Measurements from ENCODE around the gene PSMD6. TPM values are rescaled to one million over a fixed set of nuclear protein-coding genes. Genes with fewer than 3 reads are reported as not detected.

PSMD6 gene
- total and polyA plus RNA-seq, 2 experiments from 2014 or later = 99.6 to 104 TPM

DNA sequence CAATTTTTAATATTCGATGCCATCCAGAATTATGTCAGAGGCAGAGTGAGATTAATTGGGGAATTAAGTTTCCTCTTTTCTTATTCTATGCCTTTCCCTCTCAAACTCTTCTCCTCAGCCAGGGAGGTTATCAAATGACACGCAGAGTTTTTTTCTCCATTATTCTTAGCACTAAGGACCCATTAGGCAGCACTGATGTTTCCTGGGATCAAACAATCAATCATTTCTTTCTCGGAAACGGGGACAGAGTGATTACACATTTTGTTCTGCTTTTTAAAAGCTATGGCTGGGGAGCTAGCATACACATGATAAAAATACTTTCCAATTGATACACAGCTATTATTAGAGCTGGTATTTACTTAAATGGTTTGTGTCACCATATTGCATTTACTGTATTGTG is 35.3 kb upstream of the PSMD6 start:
- no peaks in the 10 kb centered on the region for H3K9me2 ChIP-seq (replicated peaks; ENCODE audit: insufficient read depth)
- no peaks in the 10 kb centered on the region for H3K4me1 ChIP-seq (ENCODE audit: insufficient read depth)
- H3K27ac ChIP-seq = no peak overlapping the region
- H3K36me3 ChIP-seq (replicated peaks; ENCODE audit: insufficient read depth, low read depth) = no peaks in the 10 kb centered on the region
- H2AFZ ChIP-seq = no peak overlapping the region
- H3K4me3 ChIP-seq = no peak overlapping the region
- H3K9me3 ChIP-seq (ENCODE audit: low read depth) = no peaks in the 10 kb centered on the region
- no peaks in the 10 kb centered on the region for H3K79me2 ChIP-seq
- 65% methylated on average over 4 of the region's 4 CpGs for WGBS (ENCODE audit: low lambda C conversion rate, missing lambda C conversion rate)
- no peak overlapping the region for H3K4me2 ChIP-seq
- TF ChIP-seq EZH2phosphoT487 (IDR thresholded peaks at IDR 0.05; ENCODE audit: low read depth, severe bottlenecking, unreplicated experiment) (no peak), EZH2 (IDR thresholded peaks at IDR 0.05; ENCODE audit: borderline replicate concordance) (no peak)
- TF ChIP-seq, protein P1, sequence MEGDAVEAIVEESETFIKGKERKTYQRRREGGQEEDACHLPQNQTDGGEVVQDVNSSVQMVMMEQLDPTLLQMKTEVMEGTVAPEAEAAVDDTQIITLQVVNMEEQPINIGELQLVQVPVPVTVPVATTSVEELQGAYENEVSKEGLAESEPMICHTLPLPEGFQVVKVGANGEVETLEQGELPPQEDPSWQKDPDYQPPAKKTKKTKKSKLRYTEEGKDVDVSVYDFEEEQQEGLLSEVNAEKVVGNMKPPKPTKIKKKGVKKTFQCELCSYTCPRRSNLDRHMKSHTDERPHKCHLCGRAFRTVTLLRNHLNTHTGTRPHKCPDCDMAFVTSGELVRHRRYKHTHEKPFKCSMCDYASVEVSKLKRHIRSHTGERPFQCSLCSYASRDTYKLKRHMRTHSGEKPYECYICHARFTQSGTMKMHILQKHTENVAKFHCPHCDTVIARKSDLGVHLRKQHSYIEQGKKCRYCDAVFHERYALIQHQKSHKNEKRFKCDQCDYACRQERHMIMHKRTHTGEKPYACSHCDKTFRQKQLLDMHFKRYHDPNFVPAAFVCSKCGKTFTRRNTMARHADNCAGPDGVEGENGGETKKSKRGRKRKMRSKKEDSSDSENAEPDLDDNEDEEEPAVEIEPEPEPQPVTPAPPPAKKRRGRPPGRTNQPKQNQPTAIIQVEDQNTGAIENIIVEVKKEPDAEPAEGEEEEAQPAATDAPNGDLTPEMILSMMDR (IDR thresholded peaks at IDR 0.05; ENCODE audit: poor library complexity) = no peak
- no peaks in the 10 kb centered on the region for H4K20me1 ChIP-seq (ENCODE audit: insufficient read depth, poor library complexity, severe bottlenecking)
- DNase-seq (ENCODE audit: low spot score) = no peak
- H3K27me3 ChIP-seq = no peaks in the 10 kb centered on the region

DNA sequence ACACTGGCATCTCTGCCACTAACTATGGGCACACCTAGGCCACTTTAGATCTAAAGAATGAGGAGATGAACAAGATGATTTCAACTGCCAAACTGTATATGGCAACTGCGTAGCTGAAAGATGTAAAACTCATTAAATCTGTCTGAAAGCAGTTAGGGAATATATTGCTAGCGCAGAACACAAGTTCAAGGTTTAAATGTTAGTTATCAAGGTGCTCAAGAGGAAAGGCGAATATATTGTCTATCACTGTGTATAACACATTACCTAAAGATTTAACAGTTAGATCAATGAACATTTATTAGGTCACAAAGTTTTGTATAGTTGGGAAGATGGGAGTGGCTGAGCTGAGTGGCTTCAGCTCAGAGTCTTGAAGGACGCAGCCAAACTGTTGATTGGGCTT is 33.9 kb upstream of the PSMD6 start:
- H3K27ac ChIP-seq = no peak overlapping the region
- no peak overlapping the region for H3K4me3 ChIP-seq
- no peaks in the 10 kb centered on the region for H3K79me2 ChIP-seq
- H3K9me3 ChIP-seq (ENCODE audit: low read depth) = no peaks in the 10 kb centered on the region
- H3K9me2 ChIP-seq (replicated peaks; ENCODE audit: insufficient read depth) = no peaks in the 10 kb centered on the region
- H3K4me1 ChIP-seq (ENCODE audit: insufficient read depth) = no peaks in the 10 kb centered on the region
- no peaks in the 10 kb centered on the region for H4K20me1 ChIP-seq (ENCODE audit: insufficient read depth, poor library complexity, severe bottlenecking)
- H3K27me3 ChIP-seq = no peaks in the 10 kb centered on the region
- H3K4me2 ChIP-seq = no peak overlapping the region
- DNase-seq (ENCODE audit: low spot score) = no peak
- H3K36me3 ChIP-seq (replicated peaks; ENCODE audit: insufficient read depth, low read depth) = no peaks in the 10 kb centered on the region
- 94% methylated on average over 4 of the region's 4 CpGs for WGBS (ENCODE audit: low lambda C conversion rate, missing lambda C conversion rate)
- TF ChIP-seq EZH2phosphoT487 (IDR thresholded peaks at IDR 0.05; ENCODE audit: low read depth, severe bottlenecking, unreplicated experiment) (no peak), EZH2 (IDR thresholded peaks at IDR 0.05; ENCODE audit: borderline replicate concordance) (no peak)
- TF ChIP-seq, protein P1 (IDR thresholded peaks at IDR 0.05; ENCODE audit: poor library complexity) = no peak
- no peak overlapping the region for H2AFZ ChIP-seq

DNA sequence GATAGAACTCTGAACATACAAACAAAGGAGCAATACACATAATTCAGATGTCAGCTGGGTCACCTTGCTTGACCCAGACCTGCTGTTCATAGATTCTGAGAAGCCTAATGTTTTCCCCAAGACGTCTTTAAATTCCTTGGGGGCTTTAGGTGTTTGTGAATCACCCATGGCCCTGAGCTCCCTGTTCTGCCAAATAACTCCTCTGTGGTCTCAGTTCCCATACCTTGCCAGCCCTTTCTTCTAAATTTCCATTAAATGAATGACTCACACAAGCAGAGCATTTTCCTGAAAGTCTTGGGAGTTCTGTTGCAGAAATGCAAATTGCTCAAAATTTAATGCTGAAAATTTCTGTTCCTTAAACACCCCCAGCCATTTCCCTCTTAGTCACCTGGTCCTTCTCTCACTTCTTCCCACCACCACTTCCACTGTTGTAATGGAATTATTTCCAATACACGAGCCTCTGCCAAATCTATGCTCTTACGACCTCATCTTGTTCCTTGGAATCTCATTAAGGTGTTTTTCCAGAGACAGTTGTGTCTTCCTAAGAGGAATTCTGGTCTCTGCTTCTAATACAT is 33.4 kb upstream of the PSMD6 start:
- Histone ChIP-seq H3K27ac (no peak overlapping the region), H3K4me3 (no peak overlapping the region), H2AFZ (no peak overlapping the region), H3K9me3 (ENCODE audit: low read depth) (no peaks in the 10 kb centered on the region), H3K79me2 (no peaks in the 10 kb centered on the region), H3K27me3 (no peaks in the 10 kb centered on the region), H4K20me1 (ENCODE audit: insufficient read depth, poor library complexity, severe bottlenecking) (no peaks in the 10 kb centered on the region), H3K4me2 (no peak overlapping the region), H3K9me2 (replicated peaks; ENCODE audit: insufficient read depth) (no peaks in the 10 kb centered on the region), H3K4me1 (ENCODE audit: insufficient read depth) (no peaks in the 10 kb centered on the region), H3K36me3 (replicated peaks; ENCODE audit: insufficient read depth, low read depth) (no peaks in the 10 kb centered on the region)
- TF ChIP-seq EZH2 (IDR thresholded peaks at IDR 0.05; ENCODE audit: borderline replicate concordance) (no peak), EZH2phosphoT487 (IDR thresholded peaks at IDR 0.05; ENCODE audit: low read depth, severe bottlenecking, unreplicated experiment) (no peak)
- TF ChIP-seq, protein P1 (IDR thresholded peaks at IDR 0.05; ENCODE audit: poor library complexity) = no peak
- DNase-seq (ENCODE audit: low spot score) = no peak
- WGBS (ENCODE audit: low lambda C conversion rate, missing lambda C conversion rate) = 74% methylated on average over 3 of the region's 3 CpGs
